Common myeloid progenitor, CD34-positive (primary cell): ENCODE data around the gene CXCL16.

Experiments used
- CTCF ChIA-PET: fragments of 350-600 bp; sonication (Branson Sonifier 250); formaldehyde crosslinking; loops from one replicate; lab custom pipeline; 2021; ENCODE audit warnings: antibody characterized with exemption; lab: Charles Lee
- POLR2A ChIA-PET: fragments of 350-600 bp; sonication (Branson Sonifier 250); formaldehyde crosslinking; loops from one replicate; lab custom pipeline; 2021; ENCODE audit warnings: antibody characterized with exemption; lab: Charles Lee
- DNase-seq, 3 donors: peaks; one replicate each; pipeline versions ENCODE4 v3.0.0 to v3.0.0-alpha.2; 2013
- H3K27ac ChIP-seq, 2 experiments: 1 replicate in 1 of 2; 2 replicates in 1 of 2; pipeline ENCODE4 v1.7.0; 2013; ENCODE audit warnings: inconsistent platforms in 2 of 2, low read length in 2 of 2, mild to moderate bottlenecking in 2 of 2, low read depth in 1 of 2, moderate library complexity in 1 of 2; ENCODE audit not compliant: severe bottlenecking in 2 of 2, insufficient read depth in 1 of 2, poor library complexity in 1 of 2
- H3K27me3 ChIP-seq, 5 experiments: replicated peaks in 2 of 5; 1 replicate in 3 of 5; 2 replicates in 2 of 5; pipeline versions ENCODE4 v1.6.1 to v1.7.0; 2013; ENCODE audit warnings: low read length in 4 of 5, mild to moderate bottlenecking in 2 of 5, moderate library complexity in 2 of 5, inconsistent platforms in 1 of 5; ENCODE audit not compliant: insufficient read depth in 5 of 5, control insufficient read depth in 4 of 5
- H3K36me3 ChIP-seq, 4 experiments: 1 replicate in 2 of 4; 2 replicates in 2 of 4; pipeline versions ENCODE4 v1.6.1 to v1.7.0; 2013; ENCODE audit warnings: low read length in 3 of 4, control low read depth in 1 of 4, mild to moderate bottlenecking in 1 of 4; ENCODE audit not compliant: control insufficient read depth in 4 of 4, insufficient read depth in 4 of 4
- H3K4me1 ChIP-seq, 4 experiments: 1 replicate in 3 of 4; 2 replicates in 1 of 4; pipeline versions ENCODE4 v1.6.1 to v1.7.1; 2013; ENCODE audit warnings: low read length in 3 of 4, mild to moderate bottlenecking in 3 of 4, control low read depth in 1 of 4, inconsistent platforms in 1 of 4, moderate library complexity in 1 of 4; ENCODE audit not compliant: control insufficient read depth in 4 of 4, insufficient read depth in 4 of 4; ENCODE audit errors: control extremely low read depth in 1 of 4
- H3K4me3 ChIP-seq, 7 experiments: 1 replicate in 4 of 7; 2 replicates in 3 of 7; pipeline versions ENCODE4 v1.5.1 to v1.7.0; 2013; ENCODE audit warnings: mild to moderate bottlenecking in 7 of 7, low read length in 6 of 7, moderate library complexity in 6 of 7, inconsistent platforms in 2 of 7, low read depth in 2 of 7, control low read depth in 1 of 7; ENCODE audit not compliant: insufficient read depth in 4 of 7, control insufficient read depth in 1 of 7; ENCODE audit errors: extremely low read depth in 1 of 7
- H3K9me3 ChIP-seq, 5 experiments: 1 replicate in 4 of 5; 2 replicates in 1 of 5; pipeline versions ENCODE4 v1.6.1 to v1.7.1; 2013; ENCODE audit warnings: low read length in 4 of 5, mild to moderate bottlenecking in 2 of 5, inconsistent platforms in 1 of 5, low read depth in 1 of 5, moderate library complexity in 1 of 5; ENCODE audit not compliant: control insufficient read depth in 4 of 5, insufficient read depth in 2 of 5; ENCODE audit errors: control extremely low read depth in 1 of 5
- WGBS: methylation state at CpG from one replicate; pipeline ENCODE4 v1.1.5; 2013; ENCODE audit not compliant: insufficient coverage; 5-methylcytosine and 5-hydroxymethylcytosine counted together

Gene CXCL16

DNA sequence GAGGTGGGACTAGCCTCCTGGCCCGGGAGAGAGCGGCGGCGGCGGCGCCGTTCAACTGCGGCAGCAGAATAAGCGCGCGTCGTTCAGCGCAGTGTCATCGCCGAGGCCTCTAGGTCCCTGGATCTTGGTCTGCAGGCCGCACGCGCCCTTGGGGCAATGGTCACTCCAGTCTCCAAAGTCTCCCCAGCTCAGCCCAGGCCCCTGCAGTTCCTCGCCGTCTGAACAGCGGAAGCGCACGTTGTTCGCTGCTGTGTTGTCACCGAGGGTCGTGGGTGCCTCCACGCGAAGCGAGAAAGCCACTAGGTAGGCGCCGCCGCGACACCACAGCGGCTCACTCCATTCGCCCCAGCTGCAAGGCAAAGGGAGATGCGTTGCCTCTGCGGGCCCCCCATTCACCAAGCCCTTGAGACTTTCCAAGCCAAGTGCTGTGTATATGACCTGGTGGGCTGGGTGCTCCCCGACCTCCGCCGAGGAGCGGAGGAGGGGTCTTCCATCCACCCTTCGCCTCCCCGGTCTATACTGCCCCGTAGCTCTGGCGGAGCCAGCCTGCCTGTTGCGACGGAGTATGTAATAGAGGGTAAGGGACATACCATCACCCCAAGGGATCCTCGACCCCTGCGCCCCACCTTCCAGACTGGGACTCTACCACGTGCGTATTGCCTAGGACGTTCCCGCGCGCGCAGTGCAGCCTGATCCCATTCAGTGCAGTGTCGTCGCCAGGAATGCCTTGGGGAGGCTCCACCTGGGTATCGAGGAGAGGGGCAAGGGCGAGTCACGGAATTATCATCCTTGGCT is 45.8 kb upstream of the CXCL16 start:
- POLR2A ChIA-PET, result no interaction called here
- no peaks in the 10 kb centered on the region for H3K36me3 ChIP-seq
- WGBS, result 3% methylated on average over 47 of the region's 61 CpGs
- peaks cover 0 to 40% (median 28%) of the 10 kb centered on the region in 4 experiments for H3K4me1 ChIP-seq
- peaks cover 4 to 81% (median 41%) of the 10 kb centered on the region in 5 experiments for H3K27me3 ChIP-seq
- CTCF ChIA-PET, result interaction anchor here (1.0 to 5.9 kb wide), 5 partner anchors 12 to 105 kb away, joined by 3 to 40 read pairs (median 5); no protein-coding TSS in a partner anchor
- H3K9me3 ChIP-seq, result no peaks in the 10 kb centered on the region
- peak in 2 of 3 donors; percentile 29 to 48 for DNase-seq
- H3K27ac ChIP-seq, result no peak overlapping the region
- peak overlapping the region in 3 of 7 experiments; percentile 24 to 48 (median 36) for H3K4me3 ChIP-seq

DNA sequence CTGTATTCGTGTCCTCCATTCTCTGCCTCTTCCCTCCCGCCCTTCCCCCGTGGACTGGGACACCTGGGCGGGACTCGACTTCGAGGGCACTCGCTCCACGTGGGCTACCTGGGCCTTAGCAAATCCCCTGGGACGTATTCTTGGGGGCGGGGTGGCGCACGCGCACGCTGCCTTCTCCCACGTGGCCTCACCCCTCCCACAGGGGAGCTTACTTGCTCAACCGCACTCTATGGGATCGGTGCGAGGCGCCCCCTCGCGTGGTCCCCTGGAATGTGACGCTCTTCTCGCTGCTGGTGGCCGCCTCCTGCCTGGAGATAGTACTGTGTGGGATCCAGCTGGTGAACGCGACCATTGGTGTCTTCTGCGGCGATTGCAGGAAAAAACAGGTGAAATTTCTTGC is 42.9 kb upstream of the CXCL16 start:
- peaks cover 4 to 70% (median 33%) of the 10 kb centered on the region in 5 experiments for H3K27me3 ChIP-seq
- ChIA-PET POLR2A (no interaction called here), CTCF (interaction anchor here (0.5 to 2.0 kb wide), 5 partner anchors 8 to 104 kb away, joined by 3 to 6 read pairs (median 4); no protein-coding TSS in a partner anchor)
- H3K9me3 ChIP-seq, result no peaks in the 10 kb centered on the region
- H3K27ac ChIP-seq, result no peak overlapping the region
- DNase-seq, result peak in 1 of 3 donors; percentile 26
- H3K4me1 ChIP-seq, result peaks cover 0 to 23% (median 11%) of the 10 kb centered on the region in 4 experiments
- H3K4me3 ChIP-seq, result no peak overlapping the region
- no peaks in the 10 kb centered on the region for H3K36me3 ChIP-seq
- WGBS, result 29% methylated on average over 27 of the region's 28 CpGs

DNA sequence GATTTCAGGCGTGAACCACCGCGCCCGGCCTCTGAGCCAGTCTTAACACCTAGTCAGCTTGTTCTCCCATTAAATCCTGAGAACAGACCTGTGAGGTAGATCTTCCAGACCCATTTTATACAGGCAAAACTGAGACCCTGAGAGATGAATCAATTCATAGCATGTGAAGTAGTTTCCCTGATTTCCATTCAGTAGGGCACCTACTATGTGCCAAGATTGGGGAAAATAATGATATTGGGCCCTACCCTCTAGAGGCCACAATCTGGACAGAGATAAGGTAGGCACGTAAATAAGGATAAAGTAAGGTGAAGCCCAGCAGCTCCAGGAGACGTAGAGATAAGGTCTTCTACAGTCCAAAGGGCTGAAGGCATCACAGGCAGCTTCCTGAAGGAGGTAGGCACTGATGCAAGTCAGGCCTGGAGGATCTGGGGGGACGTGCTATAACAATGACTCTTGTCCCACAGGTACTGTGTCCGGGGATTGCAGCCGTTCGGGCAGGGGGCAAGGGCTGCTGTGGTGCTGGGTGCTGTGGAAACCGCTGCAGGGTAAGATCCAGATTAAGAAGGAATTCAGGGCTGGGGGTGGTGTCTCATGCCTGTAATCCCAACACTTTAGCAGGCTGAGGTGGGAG is 40.7 kb upstream of the CXCL16 start:
- H3K27me3 ChIP-seq, result peaks cover 4 to 48% (median 19%) of the 10 kb centered on the region in 5 experiments
- WGBS, result 92% methylated on average over 6 of the region's 11 CpGs
- peaks cover 0 to 11% (median 2%) of the 10 kb centered on the region in 4 experiments for H3K4me1 ChIP-seq
- DNase-seq, result no peak
- H3K4me3 ChIP-seq, result no peak overlapping the region
- H3K9me3 ChIP-seq, result no peaks in the 10 kb centered on the region
- CTCF ChIA-PET, result interaction anchor here (1.4 to 1.9 kb wide), 4 partner anchors 8 to 78 kb away, joined by 3 to 8 read pairs (median 5); partner anchors contain the start of gene GLTPD2
- no peaks in the 10 kb centered on the region for H3K36me3 ChIP-seq
- POLR2A ChIA-PET, result interaction anchor here (0.6 kb wide), 1 partner anchor 52 kb away, joined by 5 read pairs; no protein-coding TSS in a partner anchor
- no peak overlapping the region for H3K27ac ChIP-seq

DNA sequence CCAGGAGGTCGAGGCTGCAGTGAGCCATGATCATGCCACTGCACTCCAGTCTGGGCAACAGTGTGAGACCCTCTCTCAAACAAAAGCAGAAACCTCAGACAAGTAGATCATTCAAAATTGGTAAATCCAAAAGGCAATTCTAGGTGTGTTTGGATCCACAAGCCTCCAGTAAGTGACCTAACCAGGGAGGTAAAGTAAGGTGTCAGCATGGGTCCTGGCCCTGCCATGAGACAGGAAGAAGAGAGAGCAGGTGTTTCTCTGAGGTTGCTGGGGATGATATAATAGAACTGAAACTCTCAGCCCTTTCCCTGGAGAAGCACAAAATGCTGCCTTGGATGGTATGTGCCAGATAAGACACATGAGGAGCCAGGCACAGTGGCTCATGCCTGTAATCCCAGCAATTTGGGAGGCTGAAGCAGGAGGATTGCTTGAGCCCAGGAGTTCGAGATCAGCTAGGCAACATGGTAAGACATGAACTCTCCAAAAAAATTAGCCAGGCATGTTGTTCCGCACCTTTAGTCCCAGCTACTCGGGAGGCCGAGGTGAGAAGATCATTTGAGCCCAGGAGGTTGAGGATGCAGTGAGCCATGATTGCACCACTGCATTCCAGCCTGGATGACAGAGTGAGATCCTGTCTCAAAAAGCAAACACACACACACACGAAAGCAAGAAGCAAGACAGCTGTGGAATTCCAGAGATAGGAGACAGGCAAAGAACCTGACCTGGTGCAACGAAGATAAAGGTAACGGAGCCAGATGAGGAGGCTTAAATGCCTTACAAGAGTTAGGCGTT is 38.4 kb upstream of the CXCL16 start:
- Histone ChIP-seq H3K4me3 (no peak overlapping the region), H3K27ac (no peak overlapping the region), H3K36me3 (no peaks in the 10 kb centered on the region), H3K4me1 (peaks cover 0 to 3% (median 0%) of the 10 kb centered on the region in 4 experiments), H3K9me3 (no peaks in the 10 kb centered on the region), H3K27me3 (peaks cover 0 to 33% (median 9%) of the 10 kb centered on the region in 5 experiments)
- WGBS, result 93% methylated on average over 8 of the region's 9 CpGs
- DNase-seq, result no peak
- ChIA-PET POLR2A (no interaction called here), CTCF (interaction anchor here (1.6 kb wide), 1 partner anchor 34 kb away, joined by 4 read pairs; no protein-coding TSS in a partner anchor)

DNA sequence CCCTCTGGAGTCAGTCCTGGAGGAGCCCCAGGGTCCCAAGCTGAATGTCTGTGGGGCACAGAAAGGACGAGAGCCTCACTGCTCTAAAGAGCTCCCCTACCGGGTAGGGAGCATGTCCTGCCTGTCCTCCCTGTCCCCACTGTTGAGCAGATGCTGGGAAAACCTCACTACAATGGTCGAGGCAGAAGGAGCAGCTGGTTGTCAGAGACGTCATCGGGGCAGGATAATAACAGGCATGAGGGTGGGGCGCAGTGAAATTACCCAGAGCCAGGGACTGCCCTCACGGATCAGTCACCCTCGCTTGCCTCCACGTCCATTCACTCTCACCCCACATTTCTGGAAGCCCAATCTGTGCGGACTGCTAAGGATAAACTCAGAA is 32.5 kb upstream of the CXCL16 start:
- 97% methylated on average over 9 of the region's 10 CpGs for WGBS
- POLR2A ChIA-PET, result no interaction called here
- Histone ChIP-seq H3K27ac (no peak overlapping the region), H3K27me3 (peaks cover 0 to 7% (median 5%) of the 10 kb centered on the region in 5 experiments), H3K4me1 (no peaks in the 10 kb centered on the region), H3K9me3 (no peaks in the 10 kb centered on the region), H3K4me3 (no peak overlapping the region), H3K36me3 (no peaks in the 10 kb centered on the region)
- no peak for DNase-seq
- CTCF ChIA-PET, result interaction anchor here (0.9 kb wide), 1 partner anchor 9 kb away, joined by 6 read pairs; no protein-coding TSS in a partner anchor

DNA sequence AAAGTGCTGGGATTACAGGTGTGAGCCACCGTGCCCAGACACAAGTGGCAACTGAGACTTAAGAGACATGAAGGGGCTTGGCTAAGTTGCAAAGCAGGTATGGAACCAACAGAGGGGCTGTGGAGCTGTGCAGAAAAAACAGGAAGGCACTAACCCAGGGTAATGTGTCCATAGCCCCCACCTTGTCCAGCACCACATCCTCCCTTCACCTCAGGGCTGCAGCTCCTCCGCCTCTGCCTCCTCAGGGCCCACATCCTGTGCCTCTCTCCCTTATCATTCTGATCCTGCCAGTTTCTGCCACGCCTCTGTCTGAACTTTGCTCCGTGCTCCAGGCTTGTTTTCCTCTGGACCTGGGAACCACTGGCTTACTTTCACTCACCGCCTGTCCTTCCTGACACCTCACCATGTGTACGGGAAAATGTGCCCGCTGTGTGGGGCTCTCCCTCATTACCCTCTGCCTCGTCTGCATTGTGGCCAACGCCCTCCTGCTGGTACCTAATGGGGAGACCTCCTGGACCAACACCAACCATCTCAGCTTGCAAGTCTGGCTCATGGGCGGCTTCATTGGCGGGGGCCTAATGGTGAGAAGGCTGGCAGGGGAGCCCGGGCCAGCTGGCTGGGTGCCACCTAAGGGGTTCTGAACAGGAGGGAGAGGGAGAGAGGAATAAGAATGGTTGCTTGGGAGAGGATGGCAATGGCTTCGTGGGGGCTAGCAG is 31.9 kb upstream of the CXCL16 start, which contains the start of gene TM4SF5:
TM4SF5 (plus strand) TSS at position 368 of the 716 bp plus-strand sequence; CDS start at position 405, 37 bp downstream.
- no peak within 1 kb of the TSS for H3K4me3 ChIP-seq

More for the DNA sequence above, 31.9 kb upstream of the CXCL16 start, which contains the start of gene TM4SF5:
- ChIA-PET CTCF (interaction anchor here (0.6 to 0.9 kb wide), 2 partner anchors 9 to 12 kb away, joined by 3 to 6 read pairs; no protein-coding TSS in a partner anchor), POLR2A (no interaction called here)
- Histone ChIP-seq H3K9me3 (no peaks in the 10 kb centered on the region), H3K27ac (no peak within 1 kb of the TSS), H3K36me3 (no peaks in the 10 kb centered on the region), H3K27me3 (peaks cover 0 to 7% (median 5%) of the 10 kb centered on the region in 5 experiments), H3K4me1 (peaks cover 0 to under 1% (median under 1%) of the 10 kb centered on the region in 4 experiments)
- DNase-seq, result no peak
- 75% methylated on average over 10 of the region's 13 CpGs for WGBS
